B cell (primary cell): Measurements from ENCODE around the gene RAB5A.

Source experiments
- EZH2 ChIP-seq: IDR thresholded peaks from 2 replicates; pipeline ENCODE4 v1.6.1; 2012; ENCODE audit warnings: borderline replicate concordance, low read depth, mild to moderate bottlenecking, moderate library complexity, low read length; ENCODE audit not compliant: insufficient read depth, poor library complexity, severe bottlenecking
- TF ChIP-seq, protein P1 (sequence below): fragments of 200-600 bp; IDR thresholded peaks from one replicate; pipeline ENCODE4 v1.8.0; 2022; ENCODE audit warnings: antibody characterized with exemption, mild to moderate bottlenecking

- TF ChIP-seq, protein P1, sequence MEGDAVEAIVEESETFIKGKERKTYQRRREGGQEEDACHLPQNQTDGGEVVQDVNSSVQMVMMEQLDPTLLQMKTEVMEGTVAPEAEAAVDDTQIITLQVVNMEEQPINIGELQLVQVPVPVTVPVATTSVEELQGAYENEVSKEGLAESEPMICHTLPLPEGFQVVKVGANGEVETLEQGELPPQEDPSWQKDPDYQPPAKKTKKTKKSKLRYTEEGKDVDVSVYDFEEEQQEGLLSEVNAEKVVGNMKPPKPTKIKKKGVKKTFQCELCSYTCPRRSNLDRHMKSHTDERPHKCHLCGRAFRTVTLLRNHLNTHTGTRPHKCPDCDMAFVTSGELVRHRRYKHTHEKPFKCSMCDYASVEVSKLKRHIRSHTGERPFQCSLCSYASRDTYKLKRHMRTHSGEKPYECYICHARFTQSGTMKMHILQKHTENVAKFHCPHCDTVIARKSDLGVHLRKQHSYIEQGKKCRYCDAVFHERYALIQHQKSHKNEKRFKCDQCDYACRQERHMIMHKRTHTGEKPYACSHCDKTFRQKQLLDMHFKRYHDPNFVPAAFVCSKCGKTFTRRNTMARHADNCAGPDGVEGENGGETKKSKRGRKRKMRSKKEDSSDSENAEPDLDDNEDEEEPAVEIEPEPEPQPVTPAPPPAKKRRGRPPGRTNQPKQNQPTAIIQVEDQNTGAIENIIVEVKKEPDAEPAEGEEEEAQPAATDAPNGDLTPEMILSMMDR, result no peak
- TF ChIP-seq EZH2, result no peak
These were observed 1.4 kb upstream of the RAB5A start for GRCh38 chr3:19945534-19945933.
